Astrocyte of the spinal cord (primary cell): ENCODE measurements around the gene CYP1B1.
"Not testable (repeated sequence)": the region's sequence is repeated elsewhere in the genome, so short reads cannot be mapped to it uniquely, and the experiment has no call there.

Source experiments
- DNase-seq: peaks from one replicate; pipeline ENCODE4 v3.0.0; 2011; ENCODE audit warnings: low read depth, low spot score
- H3K4me3 ChIP-seq: 2 replicates; pipeline ENCODE4 v1.5.1; 2011; ENCODE audit warnings: low read depth, mild to moderate bottlenecking, low read length, moderate library complexity
- in situ Hi-C: cut with HindIII; loops from 2 replicates; pipeline ENCODE4 v1.10.0; 2017; ENCODE audit warnings: low sequenced_read_pairs
- TF ChIP-seq, protein P1 (sequence below): IDR thresholded peaks from 2 replicates; pipeline ENCODE4 v1.5.1; 2012; ENCODE audit warnings: low read depth, mild to moderate bottlenecking, low read length, inconsistent platforms

CYP1B1 gene

GRCh38 chr2:38095079-38095995 is 19.4 kb upstream of the CYP1B1 start:
- DNase-seq = no peak
- in situ Hi-C loops = no loop called here
- H3K4me3 ChIP-seq = no peak overlapping the region
- TF ChIP-seq, protein P1, sequence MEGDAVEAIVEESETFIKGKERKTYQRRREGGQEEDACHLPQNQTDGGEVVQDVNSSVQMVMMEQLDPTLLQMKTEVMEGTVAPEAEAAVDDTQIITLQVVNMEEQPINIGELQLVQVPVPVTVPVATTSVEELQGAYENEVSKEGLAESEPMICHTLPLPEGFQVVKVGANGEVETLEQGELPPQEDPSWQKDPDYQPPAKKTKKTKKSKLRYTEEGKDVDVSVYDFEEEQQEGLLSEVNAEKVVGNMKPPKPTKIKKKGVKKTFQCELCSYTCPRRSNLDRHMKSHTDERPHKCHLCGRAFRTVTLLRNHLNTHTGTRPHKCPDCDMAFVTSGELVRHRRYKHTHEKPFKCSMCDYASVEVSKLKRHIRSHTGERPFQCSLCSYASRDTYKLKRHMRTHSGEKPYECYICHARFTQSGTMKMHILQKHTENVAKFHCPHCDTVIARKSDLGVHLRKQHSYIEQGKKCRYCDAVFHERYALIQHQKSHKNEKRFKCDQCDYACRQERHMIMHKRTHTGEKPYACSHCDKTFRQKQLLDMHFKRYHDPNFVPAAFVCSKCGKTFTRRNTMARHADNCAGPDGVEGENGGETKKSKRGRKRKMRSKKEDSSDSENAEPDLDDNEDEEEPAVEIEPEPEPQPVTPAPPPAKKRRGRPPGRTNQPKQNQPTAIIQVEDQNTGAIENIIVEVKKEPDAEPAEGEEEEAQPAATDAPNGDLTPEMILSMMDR = no peak

- TF ChIP-seq, protein P1 = no peak
- no peak overlapping the region for H3K4me3 ChIP-seq
- peak; percentile 67 for DNase-seq
- in situ Hi-C loops = no loop called here
Observed at GRCh38 chr2:38093527-38094165, 17.7 kb upstream of the CYP1B1 start.

DNA sequence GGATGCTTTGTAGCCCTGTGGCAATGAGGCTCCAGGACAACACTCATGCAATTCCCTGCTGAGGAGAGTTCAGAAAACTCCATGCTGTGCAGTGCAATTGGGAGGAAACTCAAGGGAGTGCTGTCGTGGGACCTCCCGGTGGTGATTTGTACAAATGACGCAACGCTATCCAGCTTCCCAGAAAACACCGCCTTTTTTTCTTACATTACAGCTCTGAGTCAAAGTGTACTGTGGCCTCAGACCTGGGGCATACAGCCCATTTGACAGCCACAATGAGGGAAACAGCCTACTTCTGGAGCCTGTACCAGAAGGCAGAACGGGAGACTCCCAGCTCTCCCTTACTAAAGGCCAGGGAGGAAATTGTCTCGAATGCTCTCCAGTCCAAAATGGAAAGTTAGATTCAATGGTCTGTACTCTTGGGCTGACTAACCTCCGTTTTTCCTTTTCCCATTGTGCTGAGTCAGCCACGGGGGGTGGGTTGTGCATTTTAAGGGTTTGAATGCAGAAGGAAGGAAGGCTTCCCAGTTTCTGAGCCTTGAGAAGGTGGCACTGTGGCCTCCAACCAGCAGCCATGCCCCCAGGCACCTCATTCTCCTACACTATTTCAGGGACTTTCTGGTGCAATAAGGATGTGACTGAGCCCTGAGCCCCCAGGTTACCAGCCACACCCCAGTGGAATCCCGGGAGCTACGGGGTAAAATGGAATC is 16.4 kb upstream of the CYP1B1 start:
- DNase-seq = peak; percentile 96
- TF ChIP-seq, protein P1 = no peak
- in situ Hi-C loops = no loop called here
- no peak overlapping the region for H3K4me3 ChIP-seq

DNA sequence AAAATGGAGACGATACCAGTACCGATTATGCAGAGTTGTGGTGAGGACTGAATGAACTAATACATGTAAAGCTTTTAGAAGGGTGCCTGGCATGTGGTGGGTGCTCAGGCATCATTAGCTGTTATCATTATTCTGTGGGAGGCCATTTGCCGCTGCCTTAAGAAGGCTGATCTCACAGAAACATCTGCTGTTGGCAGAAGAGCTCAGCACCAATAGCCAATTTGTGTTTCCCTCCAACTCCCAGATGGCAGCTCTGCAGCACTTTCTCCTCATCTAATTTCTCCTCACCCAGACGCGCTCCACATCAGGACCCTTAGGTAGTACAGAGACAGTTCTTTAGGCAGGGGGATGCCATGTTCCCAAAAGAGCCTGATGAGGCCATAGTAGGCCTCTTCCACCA is 15.8 kb upstream of the CYP1B1 start:
- in situ Hi-C loops = no loop called here
- H3K4me3 ChIP-seq = no peak overlapping the region
- TF ChIP-seq, protein P1 = no peak
- no peak for DNase-seq

DNA sequence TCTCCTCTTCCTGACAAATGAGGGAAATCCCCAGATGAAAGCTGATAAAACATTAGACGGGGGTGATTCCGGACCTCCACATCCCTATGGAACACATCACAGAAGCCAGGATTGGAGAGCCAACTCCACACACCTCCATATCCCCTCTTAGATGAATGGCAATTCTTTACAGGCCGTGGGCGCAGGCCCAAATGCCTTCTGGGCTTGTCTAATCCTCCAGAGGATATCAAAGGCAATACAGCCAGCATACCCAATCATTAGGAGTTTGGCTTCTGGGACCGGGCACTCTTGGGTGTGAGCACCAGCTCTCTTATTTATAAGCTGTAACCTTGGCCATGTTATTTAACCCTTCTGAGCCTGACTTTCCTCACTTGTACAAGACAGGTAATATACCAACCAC is 15.0 kb upstream of the CYP1B1 start:
- in situ Hi-C loops = no loop called here
- TF ChIP-seq, protein P1 = no peak
- DNase-seq = no peak
- H3K4me3 ChIP-seq = no peak overlapping the region

DNA sequence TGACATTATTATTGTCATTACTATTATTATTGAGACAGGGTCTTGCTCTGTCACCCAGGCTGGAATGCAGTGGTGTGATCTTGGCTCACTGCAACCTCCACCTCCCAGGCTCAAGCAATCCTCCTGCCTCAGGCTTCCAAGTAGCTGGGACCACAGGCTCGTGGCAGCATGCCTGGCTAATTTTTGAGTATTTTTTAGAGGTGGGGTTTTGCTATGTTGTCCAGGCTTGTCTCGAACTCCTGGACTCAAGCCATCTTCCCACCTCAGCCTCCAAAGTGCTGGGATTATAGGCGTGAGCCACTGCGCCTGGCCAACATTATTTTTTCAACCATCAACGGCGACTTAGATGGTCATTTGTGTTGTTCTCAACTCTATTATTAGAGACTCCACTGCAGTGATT is 14.3 kb upstream of the CYP1B1 start:
- H3K4me3 ChIP-seq, in situ Hi-C loops, DNase-seq: not testable (repeated sequence)

DNA sequence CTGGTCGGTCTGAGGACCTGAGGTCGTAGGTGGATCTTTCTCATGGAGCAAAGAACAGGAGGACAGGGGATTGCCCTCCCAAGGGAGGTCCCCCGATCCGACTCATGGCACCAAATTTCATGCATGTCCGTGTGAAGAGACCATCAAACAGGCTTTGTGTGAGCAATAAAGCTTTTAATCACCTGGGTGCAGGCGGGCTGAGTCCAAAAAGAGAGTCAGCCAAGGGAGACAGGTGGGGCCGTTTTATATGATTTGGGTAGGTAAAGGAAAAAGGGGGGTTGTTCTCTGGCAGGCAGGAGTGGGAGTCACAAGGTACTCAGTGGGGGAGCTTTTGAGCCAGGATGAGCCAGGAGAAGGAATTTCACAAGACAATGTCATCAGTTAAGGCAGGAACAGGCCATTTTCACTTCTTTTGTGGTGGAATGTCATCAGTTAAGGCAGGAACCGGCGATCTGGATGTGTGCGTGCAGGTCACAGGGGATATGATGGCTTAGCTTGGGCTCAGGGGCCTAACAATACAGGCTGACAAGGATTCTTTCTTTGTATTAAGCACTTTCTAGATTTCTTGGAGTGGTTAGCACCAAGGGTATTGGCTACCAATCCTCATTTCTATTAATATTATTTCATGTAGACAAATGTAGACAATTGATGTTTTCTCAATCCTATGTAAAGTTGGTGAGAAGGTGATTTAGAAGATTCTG is 10.2 kb upstream of the CYP1B1 start:
- DNase-seq, H3K4me3 ChIP-seq, in situ Hi-C loops: not testable (repeated sequence)

GRCh38 chr2:38084556-38084955 is 8.6 kb upstream of the CYP1B1 start:
- DNase-seq, H3K4me3 ChIP-seq, in situ Hi-C loops: not testable (repeated sequence)

GRCh38 chr2:38082727-38083126 is 6.8 kb upstream of the CYP1B1 start:
- H3K4me3 ChIP-seq, DNase-seq, in situ Hi-C loops: not testable (repeated sequence)
